GM12892 (cell line): ENCODE measurements around the gene TLK2.
"Not testable (repeated sequence)": the region's sequence is repeated elsewhere in the genome, so short reads cannot be mapped to it uniquely, and the experiment has no call there.

Experiments used
- POLR2A ChIP-seq: IDR thresholded peaks from 2 replicates; pipeline ENCODE4 v1.6.1; 2011; ENCODE audit warnings: low read depth, low read length, control low read depth
- POLR2AphosphoS5 ChIP-seq: IDR thresholded peaks from 2 replicates; pipeline ENCODE4 v1.6.1; 2011; ENCODE audit warnings: low read depth, low read length, control low read depth
- TAF1 ChIP-seq: IDR thresholded peaks from 2 replicates; pipeline ENCODE4 v1.6.1; 2011; ENCODE audit warnings: low read depth, mild to moderate bottlenecking, control low read depth, low read length, borderline replicate concordance

GRCh38 chr17:62452195-62452594, 26.4 kb upstream of the TLK2 start:
- not testable (repeated sequence) for TF ChIP-seq POLR2A, POLR2AphosphoS5, TAF1
